Naive thymus-derived CD8-positive, alpha-beta T cell (primary cell): Measurements from ENCODE around the gene CKMT1A. TPM values are rescaled to one million over a fixed set of nuclear protein-coding genes. Genes with fewer than 3 reads are reported as not detected.
"Not testable (repeated sequence)": the region's sequence is repeated elsewhere in the genome, so short reads cannot be mapped to it uniquely, and the experiment has no call there.

Experiments
- ATAC-seq, 2 donors: fragments of 150-1000 bp; cut with Tn5 transposase in 1 of 2; sonication (Bioruptor Pico), chemical (Tn5 transposase) in 1 of 2; 1 replicate in 1 of 2; 2 replicates in 1 of 2; pipeline ENCODE4 v1.10.0; 2021; ENCODE audit warnings: mild to moderate bottlenecking in 2 of 2, moderate library complexity in 2 of 2
- POLR2A ChIA-PET: fragments of 350-600 bp; sonication (Branson Sonifier 250); formaldehyde crosslinking; loops from one replicate; lab custom pipeline; 2021; ENCODE audit warnings: antibody characterized with exemption; lab: Charles Lee
- DNase-seq, 10 donors: peaks; one replicate each; pipeline versions ENCODE4 v3.0.0 to v3.0.0-alpha.2; 2020 to 2022
- H3K27ac Mint-ChIP-seq, 10 donors: one replicate each; pipeline ENCODE4 v1.8.0; 2020 to 2022; ENCODE audit warnings: mild to moderate bottlenecking in 10 of 10, mixed read lengths in 10 of 10, moderate library complexity in 4 of 10, inconsistent platforms in 1 of 10
- H3K27me3 Mint-ChIP-seq, 5 donors: one replicate each; pipeline ENCODE4 v1.8.0; 2021 to 2022; ENCODE audit warnings: mixed read lengths in 5 of 5
- H3K36me3 Mint-ChIP-seq, 3 donors: one replicate each; pipeline ENCODE4 v1.8.0; 2020 to 2022; ENCODE audit warnings: mixed read lengths in 3 of 3, mild to moderate bottlenecking in 2 of 3, inconsistent platforms in 1 of 3
- H3K4me1 Mint-ChIP-seq, 4 donors: one replicate each; pipeline ENCODE4 v1.8.0; 2021 to 2022; ENCODE audit warnings: mixed read lengths in 4 of 4
- H3K4me3 Mint-ChIP-seq, 10 donors: one replicate each; pipeline ENCODE4 v1.8.0; 2020 to 2022; ENCODE audit warnings: mild to moderate bottlenecking in 10 of 10, mixed read lengths in 10 of 10, moderate library complexity in 6 of 10, inconsistent platforms in 1 of 10
- H3K9me3 Mint-ChIP-seq, 9 donors: one replicate each; pipeline ENCODE4 v1.8.0; 2020 to 2022; ENCODE audit warnings: mixed read lengths in 9 of 9, mild to moderate bottlenecking in 3 of 9, inconsistent platforms in 1 of 9, moderate library complexity in 1 of 9
- polyA plus RNA-seq, 3 donors: library from polyadenylated mRNA; unstranded; fragments of 300-500 nt; fragmentation: Illumina TruSeq; gene quantifications; one replicate each; pipeline ENCODE4 v1.2.3, GENCODE V29; 2021
- total RNA-seq, 8 experiments: library from RNA in 2 of 8; stranded (reverse) in 2 of 8; gene quantifications; one replicate each; pipeline ENCODE4 v1.2.3 and lab custom pipeline; 2021 to 2026

Gene CKMT1A
- total RNA-seq = not detected
- not detected for polyA plus RNA-seq
- total RNA-seq (lab: John Stamatoyannopoulos, UW) = 0 reads per million in 6 experiments

- ATAC-seq = peak; percentile 19 to 29
- H3K36me3 Mint-ChIP-seq, H3K9me3 Mint-ChIP-seq, H3K27ac Mint-ChIP-seq, H3K4me1 Mint-ChIP-seq, POLR2A ChIA-PET, H3K4me3 Mint-ChIP-seq, DNase-seq: not testable (repeated sequence)
- H3K27me3 Mint-ChIP-seq = peaks cover 8 to 15% (median 10%) of the 10 kb centered on the region in 5 donors
Observed at GRCh38 chr15:43693148-43694022, at the start of gene CKMT1A. Gene CKMT1A, plus strand, starts transcription at chr15:43693859. Its CDS starts 192 bp downstream, at chr15:43694051.

- H3K4me1 Mint-ChIP-seq = no peaks in the 10 kb centered on the region
- POLR2A ChIA-PET = no interaction called here
- DNase-seq (no peak), ATAC-seq (peak in 1 of 2 donors; percentile 80)
- H3K4me3 Mint-ChIP-seq = no peak within 1 kb of the TSS
- peaks cover 13 to 35% (median 22%) of the 10 kb centered on the region in 3 donors for H3K36me3 Mint-ChIP-seq
- peaks cover 0 to 12% (median 0%) of the 10 kb centered on the region in 5 donors for H3K27me3 Mint-ChIP-seq
- no peak within 1 kb of the TSS for H3K27ac Mint-ChIP-seq
- peaks cover 0 to 2% (median 0%) of the 10 kb centered on the region in 9 donors for H3K9me3 Mint-ChIP-seq
Observed at GRCh38 chr15:43648649-43649429, 44.8 kb upstream of the CKMT1A start, which contains the start of gene CATSPER2. Gene CATSPER2, minus strand, starts transcription at chr15:43648844. Its CDS starts 783 bp downstream, at chr15:43648061.

GRCh38 chr15:43649430-43649926 lies 44.2 kb upstream of the CKMT1A start:
- POLR2A ChIA-PET, H3K27ac Mint-ChIP-seq, H3K4me1 Mint-ChIP-seq, DNase-seq, H3K4me3 Mint-ChIP-seq, H3K9me3 Mint-ChIP-seq: not testable (repeated sequence)
- peak; percentile 45 to 46 for ATAC-seq
- Mint-ChIP-seq H3K27me3 (peaks cover 0 to 12% (median 0%) of the 10 kb centered on the region in 5 donors), H3K36me3 (peaks cover 13 to 38% (median 22%) of the 10 kb centered on the region in 3 donors)

GRCh38 chr15:43659727-43660126 lies 33.9 kb upstream of the CKMT1A start:
- POLR2A ChIA-PET, H3K27ac Mint-ChIP-seq, H3K4me1 Mint-ChIP-seq, H3K36me3 Mint-ChIP-seq, ATAC-seq, H3K9me3 Mint-ChIP-seq, DNase-seq, H3K4me3 Mint-ChIP-seq, H3K27me3 Mint-ChIP-seq: not testable (repeated sequence)

- POLR2A ChIA-PET, H3K4me3 Mint-ChIP-seq, ATAC-seq, DNase-seq, H3K36me3 Mint-ChIP-seq, H3K4me1 Mint-ChIP-seq, H3K27me3 Mint-ChIP-seq, H3K9me3 Mint-ChIP-seq, H3K27ac Mint-ChIP-seq: not testable (repeated sequence)
Observed at GRCh38 chr15:43662293-43662692, 31.4 kb upstream of the CKMT1A start.

GRCh38 chr15:43663333-43663732 lies 30.3 kb upstream of the CKMT1A start:
- ATAC-seq, H3K4me1 Mint-ChIP-seq, POLR2A ChIA-PET, H3K9me3 Mint-ChIP-seq, H3K27ac Mint-ChIP-seq, H3K4me3 Mint-ChIP-seq, H3K27me3 Mint-ChIP-seq, H3K36me3 Mint-ChIP-seq, DNase-seq: not testable (repeated sequence)

GRCh38 chr15:43666177-43666576 lies 27.5 kb upstream of the CKMT1A start:
- H3K4me3 Mint-ChIP-seq, H3K36me3 Mint-ChIP-seq, H3K4me1 Mint-ChIP-seq, H3K9me3 Mint-ChIP-seq, H3K27me3 Mint-ChIP-seq, ATAC-seq, DNase-seq, H3K27ac Mint-ChIP-seq, POLR2A ChIA-PET: not testable (repeated sequence)

- POLR2A ChIA-PET, ATAC-seq, DNase-seq, H3K4me1 Mint-ChIP-seq, H3K27ac Mint-ChIP-seq, H3K36me3 Mint-ChIP-seq, H3K4me3 Mint-ChIP-seq, H3K9me3 Mint-ChIP-seq, H3K27me3 Mint-ChIP-seq: not testable (repeated sequence)
Observed at GRCh38 chr15:43674175-43674574, 19.5 kb upstream of the CKMT1A start.

GRCh38 chr15:43689604-43690301 lies 3.9 kb upstream of the CKMT1A start:
- peak; percentile 98 to 99 for ATAC-seq
- H3K4me1 Mint-ChIP-seq, H3K9me3 Mint-ChIP-seq, H3K4me3 Mint-ChIP-seq, H3K36me3 Mint-ChIP-seq, H3K27me3 Mint-ChIP-seq, POLR2A ChIA-PET, H3K27ac Mint-ChIP-seq, DNase-seq: not testable (repeated sequence)

- H3K36me3 Mint-ChIP-seq = not testable (repeated sequence)
Observed at GRCh38 chr15:43692679-43693078, 980 bp upstream of the CKMT1A start.

GRCh38 chr15:43702174-43702573 lies 8.5 kb downstream of the CKMT1A start:
- Mint-ChIP-seq H3K27me3 (peaks cover 5 to 21% (median 14%) of the 10 kb centered on the region in 5 donors), H3K27ac (no peak overlapping the region), H3K4me1 (no peaks in the 10 kb centered on the region), H3K9me3 (no peaks in the 10 kb centered on the region), H3K4me3 (no peak overlapping the region), H3K36me3 (no peaks in the 10 kb centered on the region)
- POLR2A ChIA-PET = no interaction called here
- no peak for ATAC-seq
- DNase-seq = no peak

More at GRCh38 chr15:43692679-43693078, 980 bp upstream of the CKMT1A start:
- POLR2A ChIA-PET, H3K9me3 Mint-ChIP-seq, H3K4me1 Mint-ChIP-seq, DNase-seq, ATAC-seq, H3K4me3 Mint-ChIP-seq, H3K27ac Mint-ChIP-seq: not testable (repeated sequence)
- H3K27me3 Mint-ChIP-seq = peaks cover 8 to 13% (median 10%) of the 10 kb centered on the region in 5 donors

GRCh38 chr15:43702701-43703424 lies 9.2 kb downstream of the CKMT1A start:
- POLR2A ChIA-PET = no interaction called here
- Mint-ChIP-seq H3K9me3 (no peaks in the 10 kb centered on the region), H3K27me3 (peaks cover 2 to 17% (median 7%) of the 10 kb centered on the region in 5 donors), H3K4me1 (no peaks in the 10 kb centered on the region), H3K27ac (no peak overlapping the region), H3K4me3 (no peak overlapping the region), H3K36me3 (no peaks in the 10 kb centered on the region)
- DNase-seq (no peak), ATAC-seq (no peak)
